Loucy (cell line): ENCODE results near the gene RBMS3.

Experiments used
- CTCF ChIP-seq: fragments of 200-600 bp; sonication (generic); conservative IDR thresholded peaks from 2 replicates; pipeline ENCODE4 v1.5.1; 2014; ENCODE audit warnings: mild to moderate bottlenecking, antibody characterized with exemption, low read length
- EZH2phosphoT487 ChIP-seq: fragments of 200-600 bp; IDR thresholded peaks from 2 replicates; pipeline ENCODE4 v1.6.1; 2018; ENCODE audit warnings: antibody characterized with exemption, mild to moderate bottlenecking, moderate library complexity, borderline replicate concordance

DNA sequence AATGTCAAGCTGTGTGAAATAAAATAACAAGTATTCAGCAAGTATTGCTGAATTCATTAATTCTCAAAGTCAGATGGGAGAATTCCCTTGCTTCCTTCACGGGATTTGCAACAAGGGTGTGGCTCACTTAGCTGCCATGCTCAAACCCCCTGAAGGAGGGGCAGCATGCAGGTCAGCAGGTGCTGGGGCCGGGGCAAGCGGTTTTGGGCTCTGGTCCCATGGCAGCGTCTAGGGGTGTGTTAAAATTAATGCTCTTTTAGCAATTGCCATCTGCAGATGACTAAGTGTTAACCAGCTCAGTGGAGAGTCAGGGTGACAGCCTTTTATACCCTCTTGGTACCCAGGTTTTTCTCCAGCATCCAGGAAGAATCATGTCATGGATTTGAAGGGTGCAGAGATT is 40.0 kb upstream of the RBMS3 start:
- TF ChIP-seq CTCF: no peak
- no peak for TF ChIP-seq EZH2phosphoT487
